Spleen (tissue), 11 donors: ENCODE measurements around the gene TTLL6. TPM values are rescaled to one million over a fixed set of nuclear protein-coding genes. Genes with fewer than 3 reads are reported as not detected.
A peak's percentile ranks its signal among the peaks of the same experiment; 100 is the strongest.

Source experiments
- DNase-seq: peaks from one replicate; pipeline ENCODE4 v3.0.0-alpha.2; 2020
- H3K27ac ChIP-seq, 8 donors: fragments of 200-600 bp; sonication (generic) in 7 of 8; 1 replicate in 4 of 8; 2 replicates in 4 of 8; pipeline versions ENCODE4 v1.5.0 to v1.8.0; 2016 to 2021; ENCODE audit warnings: inconsistent platforms in 4 of 8, mild to moderate bottlenecking in 4 of 8, moderate library complexity in 1 of 8
- H3K27me3 ChIP-seq, 7 donors: fragments of 200-600 bp; sonication (generic) in 6 of 7; replicated peaks in 1 of 7; 1 replicate in 4 of 7; 2 replicates in 3 of 7; pipeline versions ENCODE4 v1.5.0 to v1.8.0; 2016 to 2021; ENCODE audit warnings: inconsistent platforms in 3 of 7, mild to moderate bottlenecking in 1 of 7
- H3K36me3 ChIP-seq, 6 donors: fragments of 200-600 bp; sonication (generic) in 5 of 6; 1 replicate in 4 of 6; 2 replicates in 2 of 6; pipeline versions ENCODE4 v1.5.0 to v1.8.0; 2016 to 2021; ENCODE audit warnings: inconsistent platforms in 2 of 6
- H3K4me1 ChIP-seq, 6 donors: fragments of 200-600 bp; sonication (generic) in 5 of 6; 1 replicate in 3 of 6; 2 replicates in 3 of 6; pipeline versions ENCODE4 v1.5.0 to v1.8.0; 2016 to 2021; ENCODE audit warnings: inconsistent platforms in 3 of 6
- H3K4me3 ChIP-seq, 8 donors: fragments of 200-600 bp; sonication (generic) in 7 of 8; 1 replicate in 4 of 8; 2 replicates in 4 of 8; pipeline versions ENCODE4 v1.5.0 to v1.8.0; 2016 to 2021; ENCODE audit warnings: inconsistent platforms in 4 of 8, mild to moderate bottlenecking in 4 of 8, moderate library complexity in 2 of 8
- H3K9me3 ChIP-seq, 8 donors: fragments of 200-600 bp; sonication (generic) in 7 of 8; 1 replicate in 4 of 8; 2 replicates in 4 of 8; pipeline versions ENCODE4 v1.5.0 to v1.8.0; 2016 to 2021; ENCODE audit warnings: inconsistent platforms in 4 of 8
- POLR2A ChIP-seq, 3 donors: fragments of 450-650 bp; IDR thresholded peaks; one replicate each; pipeline ENCODE4 v1.5.1; 2017; ENCODE audit warnings: antibody characterized with exemption in 3 of 3, mild to moderate bottlenecking in 1 of 3
- POLR2AphosphoS5 ChIP-seq, 3 donors: sonication (generic); formaldehyde crosslinking; IDR thresholded peaks; one replicate each; pipeline ENCODE4 v1.5.1; 2017; ENCODE audit warnings: antibody characterized with exemption in 3 of 3
- WGBS, 5 donors: extraction: QIAGEN DNeasy Blood & Tissue Kit in 3 of 5; methylation state at CpG; one replicate each; pipeline versions ENCODE4 v1.1.5 to v1.1.7; 2013 to 2018; 5-methylcytosine and 5-hydroxymethylcytosine counted together
- intact Hi-C: fragments of 100-400 bp; cut with DNase I; formaldehyde crosslinking; loops from one replicate; pipeline ENCODE4 v1.15.0; 2023; ENCODE audit warnings: low total_unique reads
- polyA plus RNA-seq, 3 donors: library from polyadenylated mRNA; stranded (reverse); fragments of 200-250 nt; gene quantifications; one replicate each; pipeline ENCODE4 v1.2.1, GENCODE V29; 2013
- total RNA-seq, 7 donors: library from RNA; depleted of rRNA in 3 of 7; stranded (reverse); fragments of >200 nt in 3 of 7; fragmentation: NEBNext Ultra II Directional in 4 of 7; extraction: Animal tissue kit (Norgen Biotek cat#: 25700) in 4 of 7; gene quantifications; one replicate each; pipeline versions ENCODE4 v1.1.0 to v1.2.1, GENCODE V29; 2016 to 2021
- TF ChIP-seq, protein P1 (sequence below), 11 experiments: fragments of 200-600 bp in 7 of 11; fragments of 450-650 bp in 4 of 11; sonication (generic) in 4 of 11; IDR thresholded peaks in 8 of 11; conservative IDR thresholded peaks in 3 of 11; 1 replicate in 7 of 11; 2 replicates in 4 of 11; pipeline versions ENCODE4 v1.4.0 to v1.8.0; 2016 to 2021; ENCODE audit warnings: antibody characterized with exemption in 11 of 11, inconsistent platforms in 4 of 11, mild to moderate bottlenecking in 1 of 11
- donor health status: healthy with polysubstance abuse.
- donor health status: DM: no; HTN: no; CAD: no; lungs with moderate emphysema.
- donor health status: DM: no; HTN: no; CAD: no.
- donor health status: Bipolar disorder and iron deficiency.
- donor health status: healthy.
- donor health status: DM: no; HTN: no; CAD: no.
- donor health status: DM: yes; HTN: yes; CAD: no.

Gene TTLL6
- total and polyA plus RNA-seq, 10 donors, result 0.04 TPM; not detected in 9

DNA sequence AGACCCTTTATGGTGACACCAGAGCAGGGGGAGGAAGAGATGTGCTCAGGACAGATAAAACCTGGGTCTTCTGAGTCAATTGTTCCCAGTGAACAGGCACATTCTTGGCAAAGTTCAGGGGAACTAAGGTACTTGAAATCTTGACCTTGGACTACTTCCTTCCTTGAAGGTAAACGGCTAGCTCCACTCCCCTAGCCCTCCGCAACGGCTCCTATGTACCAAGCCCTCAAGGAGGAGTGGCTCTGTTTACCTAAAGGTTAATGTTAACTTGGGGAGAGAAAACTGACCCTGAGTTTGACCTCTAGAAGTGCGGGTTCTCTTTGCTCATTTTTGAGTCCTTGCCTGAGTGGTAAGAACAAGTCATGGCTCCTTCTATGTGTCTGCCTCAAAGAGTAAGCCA, 7.8 kb downstream of the TTLL6 start:
- TF ChIP-seq POLR2A (IDR thresholded peaks at IDR 0.05) (no peak), POLR2AphosphoS5 (IDR thresholded peaks at IDR 0.05) (no peak)
- TF ChIP-seq, protein P1, sequence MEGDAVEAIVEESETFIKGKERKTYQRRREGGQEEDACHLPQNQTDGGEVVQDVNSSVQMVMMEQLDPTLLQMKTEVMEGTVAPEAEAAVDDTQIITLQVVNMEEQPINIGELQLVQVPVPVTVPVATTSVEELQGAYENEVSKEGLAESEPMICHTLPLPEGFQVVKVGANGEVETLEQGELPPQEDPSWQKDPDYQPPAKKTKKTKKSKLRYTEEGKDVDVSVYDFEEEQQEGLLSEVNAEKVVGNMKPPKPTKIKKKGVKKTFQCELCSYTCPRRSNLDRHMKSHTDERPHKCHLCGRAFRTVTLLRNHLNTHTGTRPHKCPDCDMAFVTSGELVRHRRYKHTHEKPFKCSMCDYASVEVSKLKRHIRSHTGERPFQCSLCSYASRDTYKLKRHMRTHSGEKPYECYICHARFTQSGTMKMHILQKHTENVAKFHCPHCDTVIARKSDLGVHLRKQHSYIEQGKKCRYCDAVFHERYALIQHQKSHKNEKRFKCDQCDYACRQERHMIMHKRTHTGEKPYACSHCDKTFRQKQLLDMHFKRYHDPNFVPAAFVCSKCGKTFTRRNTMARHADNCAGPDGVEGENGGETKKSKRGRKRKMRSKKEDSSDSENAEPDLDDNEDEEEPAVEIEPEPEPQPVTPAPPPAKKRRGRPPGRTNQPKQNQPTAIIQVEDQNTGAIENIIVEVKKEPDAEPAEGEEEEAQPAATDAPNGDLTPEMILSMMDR (IDR thresholded peaks at IDR 0.05 in 8 of 11, conservative IDR thresholded peaks at IDR 0.05 in 3 of 11), result no peak
- DNase-seq, result no peak
- no peaks in the 10 kb centered on the region for H3K9me3 ChIP-seq
- peaks cover 0 to 22% (median 0%) of the 10 kb centered on the region in 7 donors for H3K27me3 ChIP-seq
- 44 to 60% (median 49%) methylated on average over 4 of the region's 4 CpGs for WGBS, 5 donors
- no peak overlapping the region for H3K27ac ChIP-seq
- peaks cover 0 to 4% (median 3%) of the 10 kb centered on the region in 6 donors for H3K4me1 ChIP-seq
- intact Hi-C loops, result loop anchor here (5.0 kb wide), 1 partner anchor 223 kb away; no protein-coding TSS in a partner anchor
- H3K36me3 ChIP-seq, result no peaks in the 10 kb centered on the region
- no peak overlapping the region for H3K4me3 ChIP-seq

- Histone ChIP-seq H3K27me3 (peaks cover 0 to 40% (median 0%) of the 10 kb centered on the region in 7 donors), H3K36me3 (no peaks in the 10 kb centered on the region), H3K9me3 (no peaks in the 10 kb centered on the region), H3K4me3 (no peak overlapping the region), H3K27ac (no peak overlapping the region), H3K4me1 (peaks cover 0 to 10% (median 3%) of the 10 kb centered on the region in 6 donors)
- peak; percentile 85 for DNase-seq
- 10 to 15% (median 11%) methylated on average over 8 to 9 of the region's 9 CpGs for WGBS, 5 donors
- no peak for TF ChIP-seq POLR2A (IDR thresholded peaks at IDR 0.05)
- TF ChIP-seq POLR2AphosphoS5 (IDR thresholded peaks at IDR 0.05), result no peak
- TF ChIP-seq, protein P1 (IDR thresholded peaks at IDR 0.05 in 8 of 11, conservative IDR thresholded peaks at IDR 0.05 in 3 of 11), result peak; percentile 75 to 94 (median 87)
- intact Hi-C loops, result loop anchor here (5.0 kb wide), 1 partner anchor 227 kb away; no protein-coding TSS in a partner anchor
Observed at GRCh38 chr17:48804936-48805411, 12.1 kb downstream of the TTLL6 start.

- intact Hi-C loops, result no loop called here
- WGBS, 5 donors, result 32 to 58% (median 48%) methylated on average over 5 of the region's 5 CpGs
Observed at GRCh38 chr17:48800626-48801217, 16.3 kb downstream of the TTLL6 start.

More at GRCh38 chr17:48800626-48801217, 16.3 kb downstream of the TTLL6 start:
- H3K9me3 ChIP-seq, result no peaks in the 10 kb centered on the region
- TF ChIP-seq POLR2A (IDR thresholded peaks at IDR 0.05), result no peak
- TF ChIP-seq POLR2AphosphoS5 (IDR thresholded peaks at IDR 0.05), result no peak
- TF ChIP-seq, protein P1 (IDR thresholded peaks at IDR 0.05 in 8 of 11, conservative IDR thresholded peaks at IDR 0.05 in 3 of 11), result no peak
- H3K27ac ChIP-seq, result no peak overlapping the region
- no peaks in the 10 kb centered on the region for H3K36me3 ChIP-seq
- peaks cover 0 to 10% (median 3%) of the 10 kb centered on the region in 6 donors for H3K4me1 ChIP-seq
- no peak overlapping the region for H3K4me3 ChIP-seq
- DNase-seq, result no peak
- H3K27me3 ChIP-seq, result peaks cover 0 to 68% (median 0%) of the 10 kb centered on the region in 7 donors
